Measurements from ENCODE around the gene ARHGAP32.
A peak's percentile ranks its signal among the peaks of the same experiment; 100 is the strongest.
"Not testable (repeated sequence)": the region's sequence is repeated elsewhere in the genome, so short reads cannot be mapped to it uniquely, and the experiment has no call there.

Gene ARHGAP32

GRCh38 chr11:129034001-129034400 lies 158.1 kb downstream of the ARHGAP32 start:
- no peak for DNase-seq (ENCODE audit: low spot score)

DNA sequence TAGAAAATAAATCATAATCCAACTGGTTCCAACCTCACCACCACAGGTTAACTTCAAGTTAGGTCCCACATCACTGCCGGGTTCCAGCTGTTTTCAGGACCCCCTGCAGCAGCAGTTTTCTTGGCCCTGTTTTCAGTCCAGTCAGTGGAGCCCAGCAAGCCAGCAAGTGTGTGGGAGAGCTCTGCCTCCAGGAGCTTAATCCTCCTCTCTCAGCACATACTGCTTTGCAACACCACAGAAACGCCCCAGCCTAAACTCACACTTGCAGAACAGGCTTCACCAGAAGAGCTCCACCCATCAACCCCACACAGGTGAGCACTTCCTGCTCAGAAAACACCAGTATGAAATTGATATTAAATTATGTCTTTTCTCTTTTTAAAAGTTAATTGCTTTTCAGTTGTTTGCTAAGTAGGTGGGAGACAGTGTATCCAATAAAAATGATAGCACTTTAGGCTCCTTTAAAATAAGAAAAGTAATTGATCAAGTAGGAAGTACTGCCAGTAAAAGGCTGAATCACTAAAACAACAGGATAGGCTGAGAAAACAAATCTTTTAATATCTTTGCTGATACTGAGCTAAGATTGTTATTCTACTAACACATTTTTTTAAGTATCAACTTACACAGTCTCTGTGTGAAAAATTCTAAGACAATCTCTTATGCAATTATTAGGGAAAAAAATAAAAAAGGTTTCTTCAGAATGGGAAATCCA lies 168.0 kb downstream of the ARHGAP32 start:
- DNase-seq (ENCODE audit: low spot score) = peak; percentile 62

GRCh38 chr11:129021295-129021694 lies 170.8 kb downstream of the ARHGAP32 start:
- DNase-seq (ENCODE audit: low spot score) = no peak

DNA sequence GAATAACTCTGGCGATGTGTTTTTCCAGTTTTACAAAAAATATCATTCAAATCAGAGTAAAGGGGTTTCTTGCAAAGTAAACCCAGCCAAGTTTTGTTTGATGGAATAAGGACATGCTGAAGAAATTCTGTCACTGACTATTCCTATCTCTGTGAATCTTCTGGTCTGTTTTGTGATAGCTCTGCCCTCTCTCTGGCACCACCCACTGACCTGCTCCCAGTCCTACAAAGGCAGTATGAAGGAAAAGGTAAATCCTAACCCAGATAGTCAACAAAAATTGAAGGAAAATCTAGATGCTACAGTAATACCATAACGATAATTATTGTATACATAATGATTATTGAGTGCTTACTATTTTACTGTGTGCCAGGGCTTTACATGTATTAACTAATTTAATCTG lies 173.1 kb downstream of the ARHGAP32 start:
- DNase-seq (ENCODE audit: low spot score) = no peak

DNA sequence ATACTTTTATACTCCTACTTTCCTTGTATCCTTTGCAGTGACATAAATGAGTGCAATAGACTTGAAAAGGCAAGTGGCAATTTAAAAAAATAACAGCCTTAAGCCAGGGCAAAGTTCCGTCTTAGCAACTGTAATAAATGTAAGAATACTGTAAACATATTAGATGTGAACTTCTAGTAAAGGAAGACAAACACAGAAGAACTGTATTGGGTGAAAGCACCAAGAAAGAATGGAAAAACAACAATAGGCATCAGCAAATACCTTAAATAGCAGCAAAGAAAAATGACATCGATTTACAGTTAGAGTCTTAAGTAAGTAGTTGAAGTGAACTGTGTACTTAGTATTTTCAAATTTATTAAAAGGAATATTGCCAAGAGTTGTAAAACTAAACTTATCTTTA lies 174.0 kb downstream of the ARHGAP32 start:
- DNase-seq (ENCODE audit: low spot score) = no peak

GRCh38 chr11:129013737-129014475 lies 178.2 kb downstream of the ARHGAP32 start:
- DNase-seq (ENCODE audit: low spot score) = no peak

DNA sequence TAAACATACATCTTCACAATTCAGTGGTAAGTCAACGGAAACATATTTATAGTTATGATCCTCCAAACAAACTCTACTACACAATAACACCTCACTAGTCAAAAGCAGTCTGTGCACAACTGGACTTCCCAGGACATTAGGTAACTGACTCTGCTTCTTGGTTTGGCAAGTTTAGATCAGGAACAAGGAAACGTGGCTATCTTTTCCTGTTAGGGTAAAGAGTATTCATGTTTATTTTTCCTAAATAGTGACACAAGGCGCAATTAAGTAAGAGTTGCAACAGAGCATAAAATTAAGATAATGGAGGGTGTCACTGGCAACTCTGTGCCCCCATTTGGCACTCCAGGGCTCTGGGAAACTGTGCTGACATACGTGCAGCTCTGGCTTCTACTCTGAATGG lies 179.2 kb downstream of the ARHGAP32 start:
- no peak for DNase-seq (ENCODE audit: low spot score)

DNA sequence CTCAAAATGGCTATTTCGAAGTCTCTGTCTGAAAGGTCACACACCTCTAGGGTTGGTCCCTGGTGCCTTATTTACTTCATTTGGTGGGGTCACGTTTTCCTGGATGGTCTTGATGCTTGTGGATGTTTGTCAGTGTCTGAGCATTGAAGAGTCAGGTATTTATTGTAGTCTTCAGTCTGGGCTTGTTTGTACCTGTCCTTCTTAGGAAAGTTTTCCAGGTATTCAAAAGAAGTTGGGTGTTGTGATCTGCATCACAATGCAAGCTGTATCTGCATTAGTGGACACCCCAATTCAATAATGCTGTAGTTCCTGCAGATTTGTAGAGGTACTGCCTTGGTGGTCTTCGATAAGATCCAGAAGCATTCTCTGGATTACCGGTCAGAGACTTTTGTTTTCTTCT lies 186.0 kb downstream of the ARHGAP32 start:
- DNase-seq (ENCODE audit: low spot score) = no peak

DNA sequence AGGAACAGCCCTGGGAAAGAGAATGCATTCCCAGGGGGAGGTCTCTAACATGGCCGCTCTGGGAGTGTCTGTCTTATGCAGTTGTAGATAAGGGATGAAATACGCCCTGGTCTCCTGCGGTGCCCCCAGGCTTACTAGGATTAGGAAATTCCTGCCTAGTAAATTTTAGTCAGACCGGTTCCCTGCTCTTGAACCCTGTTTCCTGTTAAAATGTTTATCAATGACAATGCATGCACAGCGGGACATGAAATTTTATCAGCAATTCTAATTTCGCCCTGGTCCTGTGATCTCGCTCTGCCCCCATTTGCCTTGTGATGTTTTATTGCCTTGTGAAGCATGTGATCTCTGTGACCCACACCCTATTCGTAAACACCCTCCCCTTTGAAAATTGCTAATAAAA lies 193.0 kb downstream of the ARHGAP32 start:
- DNase-seq (ENCODE audit: low spot score) = not testable (repeated sequence)

- DNase-seq (ENCODE audit: low spot score) = no peak
Measured at GRCh38 chr11:128988242-128988970, 203.7 kb downstream of the ARHGAP32 start.

DNA sequence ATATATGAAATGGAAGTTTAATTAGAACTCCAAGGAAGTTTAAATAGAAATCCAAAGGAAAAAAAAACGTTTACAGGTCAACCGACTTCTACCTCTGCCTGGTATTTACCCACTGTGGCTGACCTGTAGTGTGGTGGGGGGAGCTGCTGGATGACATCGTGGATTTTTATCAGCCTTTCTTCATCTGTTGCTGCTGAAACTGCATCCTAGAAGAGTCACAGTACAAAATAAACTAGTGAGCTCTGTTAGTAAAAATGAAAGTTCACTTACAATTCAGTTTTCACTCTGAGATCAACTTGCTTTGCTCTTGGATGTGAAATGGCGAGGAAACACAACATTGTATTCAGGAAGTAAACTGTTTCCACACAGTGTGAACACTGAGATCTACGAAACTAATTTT lies 206.2 kb downstream of the ARHGAP32 start:
- DNase-seq (ENCODE audit: low spot score) = no peak

- no peak for DNase-seq (ENCODE audit: low spot score)
Measured at GRCh38 chr11:128983023-128983422, 209.1 kb downstream of the ARHGAP32 start.

GRCh38 chr11:128981254-128981653 lies 210.9 kb downstream of the ARHGAP32 start:
- peak; percentile 12 for DNase-seq (ENCODE audit: low spot score)

DNA sequence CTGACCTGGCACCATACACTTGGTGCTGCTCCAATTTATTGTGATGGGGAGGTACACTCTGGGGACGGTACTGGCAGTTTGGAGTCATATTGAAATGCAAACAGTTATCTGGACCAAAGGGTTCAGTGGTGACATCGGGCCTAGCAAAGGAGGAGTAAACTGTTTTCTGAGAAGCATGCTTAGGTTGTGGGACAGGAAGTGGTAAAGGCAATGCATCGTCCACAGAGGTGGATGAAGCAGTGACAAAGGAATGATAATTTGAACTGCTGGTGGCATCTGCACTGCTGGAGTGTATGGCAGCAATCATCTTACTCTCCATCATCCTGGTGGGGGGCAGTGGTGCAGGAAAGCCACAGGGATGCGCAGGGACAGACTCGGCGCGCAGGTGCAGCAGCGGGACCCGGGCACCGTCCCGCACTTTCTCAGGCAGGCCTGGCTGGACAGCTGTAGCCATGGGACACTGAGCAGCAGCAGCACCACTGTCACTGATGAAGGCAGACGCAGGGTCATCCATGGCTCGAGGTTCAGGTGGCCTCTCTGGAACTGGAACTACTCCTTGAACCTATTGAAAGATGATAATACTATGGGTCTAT lies 221.4 kb downstream of the ARHGAP32 start:
- no peak for DNase-seq (ENCODE audit: low spot score)

GRCh38 chr11:128968916-128969315 lies 223.2 kb downstream of the ARHGAP32 start:
- no peak for DNase-seq (ENCODE audit: low spot score)

- no peak for DNase-seq (ENCODE audit: low spot score)
Measured at GRCh38 chr11:128967578-128967977, 224.5 kb downstream of the ARHGAP32 start.

GRCh38 chr11:128965485-128965884 lies 226.6 kb downstream of the ARHGAP32 start:
- no peak for DNase-seq (ENCODE audit: low spot score)

- no peak for DNase-seq (ENCODE audit: low spot score)
Measured at GRCh38 chr11:128964463-128964930, 227.6 kb downstream of the ARHGAP32 start.

- DNase-seq (ENCODE audit: low spot score) = no peak
Measured at GRCh38 chr11:128963744-128964325, 228.3 kb downstream of the ARHGAP32 start.

DNA sequence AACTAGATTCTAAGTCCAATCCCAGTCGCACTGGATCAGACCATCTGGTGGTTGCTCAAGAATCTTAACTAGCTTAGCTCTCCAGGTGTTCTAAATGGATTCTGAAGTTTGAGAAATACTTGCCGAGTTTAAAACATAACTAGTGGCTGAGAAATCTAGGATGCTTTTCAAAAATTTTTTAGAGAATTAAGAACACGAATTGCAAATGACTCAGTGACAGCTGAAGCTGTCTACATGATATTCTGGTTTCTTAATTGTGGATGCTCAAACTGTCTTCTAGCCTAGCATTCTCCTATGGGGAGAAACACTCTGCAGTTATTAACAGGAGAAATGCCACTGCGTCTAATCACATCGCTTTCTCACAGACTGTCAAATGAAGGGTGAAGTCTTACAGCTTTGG lies 229.2 kb downstream of the ARHGAP32 start:
- no peak for DNase-seq (ENCODE audit: low spot score)

GRCh38 chr11:128961645-128962044 lies 230.5 kb downstream of the ARHGAP32 start:
- DNase-seq (ENCODE audit: low spot score) = no peak

GRCh38 chr11:128957202-128957482 lies 235.0 kb downstream of the ARHGAP32 start:
- no peak for DNase-seq (ENCODE audit: low spot score)
